ENCODE measurements around the gene HOXB3. TPM values are rescaled to one million over a fixed set of nuclear protein-coding genes. Genes with fewer than 3 reads are reported as not detected.

The HOXB3 gene
- total and polyA plus RNA-seq, 2 of the 4 experiments (the other 2 are of a cell fraction): 6.3 to 59.6 TPM

DNA sequence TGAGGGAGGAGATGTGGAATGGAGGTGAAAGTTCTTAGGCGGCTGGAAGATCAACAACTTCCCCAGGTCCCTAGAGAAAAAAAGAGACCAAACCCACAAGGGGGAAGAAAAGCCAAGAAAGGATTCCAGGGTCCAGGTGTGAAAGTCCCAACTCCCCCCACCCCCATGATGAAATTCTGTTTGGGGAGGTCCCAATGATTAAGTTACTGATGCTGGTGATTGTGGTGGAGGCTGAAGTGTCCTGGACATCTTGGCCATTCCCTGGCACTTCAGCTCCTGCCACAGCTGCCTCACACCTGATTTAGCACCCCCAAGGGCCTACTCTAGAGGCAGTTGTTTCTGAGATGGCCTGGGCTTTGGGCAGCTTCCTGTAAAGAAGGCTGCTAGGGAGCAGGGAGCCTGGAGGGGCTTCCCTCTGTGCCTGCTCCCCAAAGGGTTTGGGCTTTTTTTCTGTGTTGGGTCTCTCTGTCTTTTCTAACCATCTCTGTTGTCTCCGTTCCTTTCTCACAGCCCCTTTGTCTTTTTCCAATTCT lies 25.0 kb downstream of the HOXB3 start:
- H2AK5ac ChIP-seq (ENCODE audit: low read depth, low read length): peak overlapping the region; percentile 94
- H3K27me3 ChIP-seq (ENCODE audit: control insufficient read depth, insufficient read depth, low read length): no peaks in the 10 kb centered on the region
- WGBS, 2 experiments (ENCODE audit: extremely low coverage in 2 of 2, insufficient read length in 1 of 2): no CpG with 5 or more reads among the region's 2 CpGs
- peak overlapping the region; percentile 99 for H3K23ac ChIP-seq (ENCODE audit: low read depth, low read length)
- H2AFZ ChIP-seq (replicated peaks; ENCODE audit: low read length, poor library complexity): no peak overlapping the region
- H3K36me3 ChIP-seq (ENCODE audit: control insufficient read depth, insufficient read depth, low read length): peaks cover 39% of the 10 kb centered on the region; the same call in 1 of the 2 replicates
- peak overlapping the region; percentile 74 for H2BK20ac ChIP-seq (ENCODE audit: low read depth, low read length)
- dilution Hi-C loops (cut with HindIII; ENCODE audit: low sequenced_read_pairs, unreplicated experiment) (no loop called here), in situ Hi-C loops (cut with MboI; ENCODE audit: low sequenced_read_pairs) (no loop called here), intact Hi-C loops (cut with micrococcal nuclease) (no loop called here)
- peak overlapping the region; percentile 95 for H3K14ac ChIP-seq (replicated peaks; ENCODE audit: low read depth, low read length)
- no TSS peak for BruUV-seq (replicated peaks)
- peak overlapping the region; percentile 93 for H3K27ac ChIP-seq (ENCODE audit: insufficient read depth, low read length)
- H4K20me1 ChIP-seq (ENCODE audit: insufficient read depth, low read length): peaks cover 34% of the 10 kb centered on the region
- peak overlapping the region; percentile 59 for H2AK9ac ChIP-seq (replicated peaks; ENCODE audit: low read depth, low read length, poor library complexity)
- peak overlapping the region; percentile 98 for H3K4me2 ChIP-seq (ENCODE audit: low read depth, low read length)
- no peaks in the 10 kb centered on the region for H3K9me3 ChIP-seq (ENCODE audit: control insufficient read depth, insufficient read depth, low read length)
- peak overlapping the region; percentile 90 for H2BK120ac ChIP-seq (ENCODE audit: low read depth, low read length)
- H3K18ac ChIP-seq (ENCODE audit: low read depth, low read length): peak overlapping the region; percentile 63
- H3K79me1 ChIP-seq (ENCODE audit: low read depth in 1 of 2, low read length in 2 of 2): peaks cover 0 to 24% of the 10 kb centered on the region in 2 experiments; a peak in 2 of 4 replicates
- no peak for TF ChIP-seq BHLHE40 (IDR thresholded peaks at IDR 0.05; ENCODE audit: low read depth, low read length)
- no peak for TF ChIP-seq CEBPB (IDR thresholded peaks at IDR 0.05; ENCODE audit: low read depth, low read length)
- no peak for TF ChIP-seq RCOR1 (IDR thresholded peaks at IDR 0.05; ENCODE audit: insufficient replicate concordance, low read length)
- TF ChIP-seq MAZ (IDR thresholded peaks at IDR 0.05; ENCODE audit: borderline replicate concordance, low read depth, low read length): no peak
- no peak for TF ChIP-seq POLR2A (IDR thresholded peaks at IDR 0.05; ENCODE audit: low read depth, low read length)
- no peak for TF ChIP-seq ELK1 (IDR thresholded peaks at IDR 0.05; ENCODE audit: borderline replicate concordance, low read depth, low read length)
- TF ChIP-seq RAD21 (IDR thresholded peaks at IDR 0.05; ENCODE audit: low read length): no peak
- H4K8ac ChIP-seq (ENCODE audit: low read depth in 2 of 2, low read length in 2 of 2): peak overlapping the region; percentile 18 to 92
- peak overlapping the region; percentile 92 for H3K9ac ChIP-seq (ENCODE audit: low read depth, low read length)
- peaks cover 23% of the 10 kb centered on the region for H3K9me1 ChIP-seq (ENCODE audit: insufficient read depth, low read length)
- peak overlapping the region; percentile 99 for H3K4ac ChIP-seq (ENCODE audit: low read depth, low read length)
- peak overlapping the region; percentile 71; the same call in 2 of the 3 replicates for H2BK15ac ChIP-seq (ENCODE audit: low read depth, low read length)
- peaks cover 67% of the 10 kb centered on the region for H3K4me1 ChIP-seq (ENCODE audit: control insufficient read depth, insufficient read depth, low read length)
- H4K5ac ChIP-seq (ENCODE audit: low read depth, low read length): peak overlapping the region; percentile 92
- H3K4me3 ChIP-seq (ENCODE audit: insufficient read depth, low read depth, low read length): peak overlapping the region; percentile 46
- peak overlapping the region; percentile 96 for H4K91ac ChIP-seq (ENCODE audit: insufficient read depth, low read depth, low read length)
- no peak for ATAC-seq (ENCODE audit: low read depth)
- DNase-seq: no peak
- H3K56ac ChIP-seq (ENCODE audit: extremely low read depth, insufficient read depth, low read length): peak overlapping the region; percentile 84; the same call in 1 of the 2 replicates
- peak overlapping the region; percentile 99 for H2BK5ac ChIP-seq (ENCODE audit: low read depth, low read length, poor library complexity, severe bottlenecking)
- ChIA-PET POLR2A (ENCODE audit: unreplicated experiment) (interaction anchor here (0.6 to 1.3 kb wide), 2 partner anchors 24 to 28 kb away, joined by 3 to 4 read pairs; partner anchors contain the start of gene HOXB5), CTCF (no interaction called here)
